Breast epithelium (tissue), 4 donors: ENCODE data around the gene ARL8A. TPM values are rescaled to one million over a fixed set of nuclear protein-coding genes. Genes with fewer than 3 reads are reported as not detected.
"Not testable (repeated sequence)": the region's sequence is repeated elsewhere in the genome, so short reads cannot be mapped to it uniquely, and the experiment has no call there.

Experiments
- DNase-seq, 2 donors: peaks; one replicate each; pipeline ENCODE4 v3.0.0-alpha.2; 2019; ENCODE audit warnings: low spot score in 2 of 2
- H3K27ac ChIP-seq, 2 donors: fragments of 200-600 bp; sonication (generic) in 1 of 2; one replicate each; pipeline ENCODE4 v1.5.1; 2016 to 2019; ENCODE audit warnings: mild to moderate bottlenecking in 1 of 2
- H3K27me3 ChIP-seq, 2 donors: fragments of 200-600 bp; sonication (generic) in 1 of 2; one replicate each; pipeline versions ENCODE4 v1.5.1 to v1.6.0; 2017 to 2019; ENCODE audit warnings: control low read depth in 1 of 2, mild to moderate bottlenecking in 1 of 2
- H3K36me3 ChIP-seq: fragments of 200-600 bp; one replicate; pipeline ENCODE4 v1.5.1; 2019
- H3K4me1 ChIP-seq, 2 donors: fragments of 200-600 bp; sonication (generic); one replicate each; pipeline ENCODE4 v1.5.1; 2016 to 2019; ENCODE audit warnings: control low read depth in 1 of 2
- H3K4me3 ChIP-seq, 3 donors: fragments of 200-600 bp; sonication (generic); 1 replicate in 2 of 3; 2 replicates in 1 of 3; pipeline ENCODE4 v1.5.1; 2016 to 2019; ENCODE audit warnings: mild to moderate bottlenecking in 3 of 3, moderate library complexity in 2 of 3
- H3K9me3 ChIP-seq, 2 donors: fragments of 200-600 bp; sonication (generic) in 1 of 2; one replicate each; pipeline ENCODE4 v1.5.1; 2016 to 2019; ENCODE audit warnings: control low read depth in 1 of 2
- CTCF ChIP-seq, 3 donors: fragments of 450-650 bp; IDR thresholded peaks; one replicate each; pipeline ENCODE4 v1.5.1; 2016 to 2017; ENCODE audit warnings: antibody characterized with exemption in 3 of 3, mild to moderate bottlenecking in 3 of 3, moderate library complexity in 3 of 3
- POLR2A ChIP-seq: fragments of 450-650 bp; IDR thresholded peaks from one replicate; pipeline ENCODE4 v1.6.1; 2016; ENCODE audit warnings: antibody characterized with exemption, mild to moderate bottlenecking, moderate library complexity
- POLR2AphosphoS5 ChIP-seq, 3 donors: sonication (generic); formaldehyde crosslinking; IDR thresholded peaks; one replicate each; pipeline ENCODE4 v1.6.1; 2017; ENCODE audit warnings: antibody characterized with exemption in 3 of 3
- intact Hi-C: fragments of 100-400 bp; cut with DNase I; formaldehyde crosslinking; loops from one replicate; pipeline ENCODE4 v1.15.1; 2023; ENCODE audit warnings: low total_unique reads
- total RNA-seq, 3 donors: library from RNA; depleted of rRNA; stranded (reverse); fragments of >200 nt; gene quantifications; one replicate each; pipeline ENCODE4 v1.1.0, GENCODE V29; 2016

Gene ARL8A
- total RNA-seq, 3 donors from 2014 or later = 29.9 to 41.1 (median 34.7) TPM

DNA sequence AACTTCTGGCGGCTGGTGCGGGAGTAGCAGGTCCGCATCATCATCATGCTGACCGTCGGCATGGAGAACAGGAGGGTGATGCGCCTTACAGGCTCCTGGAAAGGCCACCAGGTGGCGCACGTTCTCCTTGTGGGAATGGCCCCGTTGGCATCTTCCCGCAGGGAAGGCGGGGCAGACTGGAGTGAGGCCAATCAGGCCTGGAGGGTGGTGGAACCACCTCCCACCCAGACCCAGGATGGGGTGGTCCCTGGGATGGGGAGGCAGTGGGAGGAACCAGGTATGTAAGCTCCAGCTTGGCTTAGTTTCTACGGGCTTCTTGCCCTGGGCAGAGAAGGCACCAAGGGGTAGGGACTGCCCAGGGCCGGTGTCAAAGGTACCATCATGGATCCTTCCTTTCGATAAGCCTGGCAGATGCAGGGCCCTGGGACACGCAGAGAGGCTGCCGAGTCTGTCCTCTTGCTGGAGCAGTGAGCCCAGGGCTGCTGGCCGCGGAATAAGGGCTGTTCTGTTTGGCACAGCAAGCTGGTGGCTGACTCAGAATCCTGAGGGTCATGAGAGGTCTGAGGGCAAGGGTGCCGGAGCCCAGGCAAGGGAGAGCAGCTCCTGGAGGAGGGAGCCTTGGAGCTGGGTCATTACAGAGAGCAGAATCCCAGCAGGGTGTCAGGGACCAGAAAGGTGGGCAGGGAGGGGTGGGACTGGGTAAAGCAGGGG, 40.4 kb upstream of the ARL8A start:
- peak; percentile 57 to 76 for DNase-seq
- intact Hi-C loops = loop anchor here (5.0 to 10.0 kb wide), 2 partner anchors 122 to 1260 kb away; no protein-coding TSS in a partner anchor

DNA sequence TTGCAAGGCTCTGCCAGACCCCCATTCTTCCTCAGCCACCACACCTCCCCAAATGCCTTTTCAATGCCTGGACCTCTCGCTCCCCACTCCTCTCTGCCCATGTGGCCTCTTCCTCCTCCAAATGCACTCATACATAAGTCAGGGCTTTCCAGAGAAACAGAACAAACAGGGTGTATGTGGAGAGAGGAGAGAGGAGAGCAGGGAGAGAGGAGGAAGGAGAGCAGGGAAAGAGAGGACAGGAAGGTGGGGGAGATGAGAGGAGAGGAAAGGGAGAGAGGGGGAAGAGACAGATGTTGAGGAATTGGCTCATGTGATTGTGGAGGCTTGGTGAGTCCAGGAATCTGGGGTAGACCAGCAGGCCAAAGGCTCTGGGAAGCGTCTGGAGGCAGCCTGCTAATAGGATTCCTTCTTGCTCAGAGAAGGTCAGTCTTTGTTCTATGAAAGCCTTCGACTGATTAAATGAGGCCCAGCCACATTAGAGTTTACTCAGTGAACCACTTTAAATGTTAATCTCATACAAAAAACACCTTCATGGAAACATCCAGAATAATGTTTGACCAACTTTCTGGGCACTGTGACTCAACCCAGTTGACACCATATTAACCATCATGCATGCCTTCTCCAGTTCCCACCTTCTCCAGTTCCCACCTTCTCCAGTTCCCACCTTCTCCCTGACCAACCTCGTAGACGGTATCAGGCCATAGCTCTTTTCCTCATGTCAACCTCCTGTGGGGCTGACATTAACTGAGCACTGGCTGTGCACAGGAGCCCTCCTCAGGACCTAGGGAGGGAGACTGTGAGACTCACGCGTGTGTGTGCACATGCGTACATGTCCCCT, 37.7 kb upstream of the ARL8A start:
- no peak for DNase-seq
- no peaks in the 10 kb centered on the region for H3K36me3 ChIP-seq
- no peaks in the 10 kb centered on the region for H3K4me1 ChIP-seq
- no peak overlapping the region for H3K4me3 ChIP-seq
- TF ChIP-seq POLR2AphosphoS5 (IDR thresholded peaks at IDR 0.05) (no peak), POLR2A (no peak), CTCF (IDR thresholded peaks at IDR 0.05) (no peak)
- no peaks in the 10 kb centered on the region for H3K9me3 ChIP-seq
- H3K27ac ChIP-seq = no peak overlapping the region
- intact Hi-C loops = loop anchor here (10.0 kb wide), 1 partner anchor 1257 kb away; no protein-coding TSS in a partner anchor
- no peaks in the 10 kb centered on the region for H3K27me3 ChIP-seq

More for the DNA sequence above, 40.4 kb upstream of the ARL8A start:
- no peaks in the 10 kb centered on the region for H3K36me3 ChIP-seq
- peak; percentile 36 to 69 (median 57) for TF ChIP-seq CTCF (IDR thresholded peaks at IDR 0.05)
- no peak for TF ChIP-seq POLR2A
- no peak overlapping the region for H3K4me3 ChIP-seq
- H3K27ac ChIP-seq = no peak overlapping the region
- H3K27me3 ChIP-seq = no peaks in the 10 kb centered on the region
- H3K9me3 ChIP-seq = no peaks in the 10 kb centered on the region
- H3K4me1 ChIP-seq = no peaks in the 10 kb centered on the region

- intact Hi-C loops = loop anchor here (10.0 kb wide), 1 partner anchor 1257 kb away; no protein-coding TSS in a partner anchor
- H3K4me1 ChIP-seq = no peaks in the 10 kb centered on the region
- no peaks in the 10 kb centered on the region for H3K36me3 ChIP-seq
- no peaks in the 10 kb centered on the region for H3K27me3 ChIP-seq
- H3K9me3 ChIP-seq = no peaks in the 10 kb centered on the region
- TF ChIP-seq CTCF (IDR thresholded peaks at IDR 0.05) = no peak
- no peak for TF ChIP-seq POLR2AphosphoS5 (IDR thresholded peaks at IDR 0.05)
- no peak for TF ChIP-seq POLR2A
- DNase-seq = no peak
- H3K27ac ChIP-seq = no peak overlapping the region
- no peak overlapping the region for H3K4me3 ChIP-seq
Measured at GRCh38 chr1:202181586-202181985, 37.0 kb upstream of the ARL8A start.

DNA sequence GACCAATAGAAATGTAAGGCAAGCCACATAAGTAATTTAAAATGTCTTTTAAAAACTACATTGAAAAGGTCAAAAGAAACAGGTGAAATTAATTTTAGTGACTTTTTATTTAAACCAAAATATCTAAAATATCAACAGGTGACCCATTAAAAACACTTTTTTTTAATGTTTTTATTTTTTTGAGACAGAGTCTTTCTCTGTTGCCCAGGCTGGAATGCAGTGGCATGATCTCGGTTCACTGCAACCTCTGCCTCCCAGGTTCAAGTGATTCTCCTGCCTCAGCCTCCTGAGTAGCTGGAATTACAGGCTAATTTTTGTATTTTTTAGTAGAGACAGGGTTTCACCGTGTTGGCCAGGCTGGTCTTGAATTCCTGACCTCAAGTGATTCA, 36.2 kb upstream of the ARL8A start:
- intact Hi-C loops = loop anchor here (10.0 kb wide), 1 partner anchor 1256 kb away; no protein-coding TSS in a partner anchor

DNA sequence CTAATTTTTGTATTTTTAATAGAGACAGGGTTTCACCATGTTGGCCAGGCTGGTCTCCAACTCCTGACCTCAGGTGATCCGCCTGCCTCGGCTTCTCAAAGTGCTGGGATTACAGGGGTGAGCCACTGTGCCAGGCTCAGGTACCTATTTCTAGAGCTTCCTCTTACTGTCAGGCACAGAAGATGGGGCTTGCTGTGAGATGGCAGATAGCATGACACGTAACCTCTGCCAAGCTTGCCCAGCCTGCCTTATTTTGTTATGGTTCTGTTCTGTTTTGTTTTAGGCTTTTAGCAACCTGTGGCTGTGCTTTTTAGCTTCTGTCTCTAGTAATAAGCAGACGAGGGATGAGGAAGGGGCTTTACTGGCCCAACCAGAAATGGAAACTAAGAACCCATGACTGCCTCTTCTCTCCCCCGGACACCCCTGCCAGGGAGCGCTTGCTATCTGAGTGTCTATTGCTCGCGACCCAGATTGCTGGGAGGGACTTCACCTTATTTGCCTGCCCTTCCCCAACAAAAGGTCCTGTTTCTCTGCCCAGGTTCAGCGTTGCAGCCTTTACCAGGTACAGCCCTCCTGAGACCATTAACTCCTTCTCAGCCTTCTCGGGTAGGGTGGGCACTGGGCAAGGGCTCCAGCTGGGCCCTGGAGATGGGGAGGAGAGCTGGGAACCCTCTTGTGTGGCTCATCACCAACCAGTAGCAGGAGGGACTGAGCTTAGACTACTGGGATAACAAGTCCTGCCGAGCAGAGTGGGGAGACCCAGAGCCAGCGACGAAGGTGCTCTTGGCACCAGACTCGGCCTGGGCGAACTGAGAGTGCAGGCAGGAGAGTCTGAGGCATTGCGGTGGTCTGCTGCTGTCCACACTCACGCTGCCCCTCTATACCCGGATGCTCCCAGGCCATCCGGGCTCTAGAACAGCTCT, 35.6 kb upstream of the ARL8A start:
- intact Hi-C loops = loop anchor here (10.0 kb wide), 1 partner anchor 1255 kb away; no protein-coding TSS in a partner anchor
- Histone ChIP-seq H3K9me3 (no peaks in the 10 kb centered on the region), H3K36me3 (no peaks in the 10 kb centered on the region), H3K4me3 (no peak overlapping the region), H3K27me3 (no peaks in the 10 kb centered on the region), H3K27ac (no peak overlapping the region), H3K4me1 (no peaks in the 10 kb centered on the region)
- DNase-seq = no peak
- TF ChIP-seq POLR2AphosphoS5 (IDR thresholded peaks at IDR 0.05) = no peak
- TF ChIP-seq CTCF (IDR thresholded peaks at IDR 0.05) = no peak
- no peak for TF ChIP-seq POLR2A

More for the DNA sequence above, 36.2 kb upstream of the ARL8A start:
- DNase-seq, H3K36me3 ChIP-seq, H3K27ac ChIP-seq, H3K4me3 ChIP-seq, H3K27me3 ChIP-seq, H3K9me3 ChIP-seq, H3K4me1 ChIP-seq: not testable (repeated sequence)
